ENCODE results near the gene UBQLN1. TPM values are rescaled to one million over a fixed set of nuclear protein-coding genes. Genes with fewer than 3 reads are reported as not detected.

Gene UBQLN1
- total RNA-seq, 1 experiment from 2014 or later, result 56.3 TPM

DNA sequence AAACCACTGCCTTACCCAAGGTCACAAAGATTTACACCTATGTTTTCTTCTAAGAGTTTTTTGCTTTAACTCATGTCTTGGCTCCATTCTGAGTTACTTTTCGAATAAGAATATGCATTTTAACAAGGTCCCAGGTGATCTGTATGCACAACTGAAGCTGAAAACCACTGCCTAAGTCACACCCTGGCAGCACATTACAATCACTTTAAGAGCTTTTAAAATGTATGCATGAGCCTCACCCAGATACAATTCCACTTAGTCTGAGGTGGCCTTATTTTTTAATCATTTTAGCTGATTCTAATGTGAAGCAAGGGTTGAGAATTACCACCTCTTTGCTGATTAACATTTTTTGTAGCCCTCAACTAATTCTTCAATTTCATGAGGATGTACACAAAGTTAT is 55.3 kb downstream of the UBQLN1 start:
- intact Hi-C loops (cut with micrococcal nuclease; ENCODE audit: unreplicated experiment), result no loop called here
- no TSS peak for BruUV-seq (replicated peaks)
- H3K27me3 ChIP-seq (replicated peaks; ENCODE audit: control insufficient read depth, insufficient read depth, low read length), result no peaks in the 10 kb centered on the region
- no peaks in the 10 kb centered on the region for H3K36me3 ChIP-seq (ENCODE audit: control insufficient read depth, insufficient read depth, low read length)
- DNase-seq, result no peak
- TF ChIP-seq, protein P1, sequence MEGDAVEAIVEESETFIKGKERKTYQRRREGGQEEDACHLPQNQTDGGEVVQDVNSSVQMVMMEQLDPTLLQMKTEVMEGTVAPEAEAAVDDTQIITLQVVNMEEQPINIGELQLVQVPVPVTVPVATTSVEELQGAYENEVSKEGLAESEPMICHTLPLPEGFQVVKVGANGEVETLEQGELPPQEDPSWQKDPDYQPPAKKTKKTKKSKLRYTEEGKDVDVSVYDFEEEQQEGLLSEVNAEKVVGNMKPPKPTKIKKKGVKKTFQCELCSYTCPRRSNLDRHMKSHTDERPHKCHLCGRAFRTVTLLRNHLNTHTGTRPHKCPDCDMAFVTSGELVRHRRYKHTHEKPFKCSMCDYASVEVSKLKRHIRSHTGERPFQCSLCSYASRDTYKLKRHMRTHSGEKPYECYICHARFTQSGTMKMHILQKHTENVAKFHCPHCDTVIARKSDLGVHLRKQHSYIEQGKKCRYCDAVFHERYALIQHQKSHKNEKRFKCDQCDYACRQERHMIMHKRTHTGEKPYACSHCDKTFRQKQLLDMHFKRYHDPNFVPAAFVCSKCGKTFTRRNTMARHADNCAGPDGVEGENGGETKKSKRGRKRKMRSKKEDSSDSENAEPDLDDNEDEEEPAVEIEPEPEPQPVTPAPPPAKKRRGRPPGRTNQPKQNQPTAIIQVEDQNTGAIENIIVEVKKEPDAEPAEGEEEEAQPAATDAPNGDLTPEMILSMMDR (IDR thresholded peaks at IDR 0.05; ENCODE audit: insufficient read depth in 1 of 2, low read depth in 1 of 2, low read length in 1 of 2, severe bottlenecking in 1 of 2, unreplicated experiment in 1 of 2), result no peak
- no peak overlapping the region for H3K27ac Mint-ChIP-seq (ENCODE audit: unreplicated experiment)
- H3K9me3 ChIP-seq, result no peaks in the 10 kb centered on the region
- H3K4me3 ChIP-seq (ENCODE audit: low read depth, low read length), result no peak overlapping the region
- H3K36me3 Mint-ChIP-seq (ENCODE audit: insufficient read depth, unreplicated experiment), result peaks cover 27% of the 10 kb centered on the region
- no peaks in the 10 kb centered on the region for H3K4me1 ChIP-seq
- no peaks in the 10 kb centered on the region for H3K27me3 Mint-ChIP-seq (ENCODE audit: insufficient read depth, unreplicated experiment)
- CTCF ChIA-PET, result no interaction called here
- H3K4me3 Mint-ChIP-seq (ENCODE audit: unreplicated experiment), result no peak overlapping the region
- no peaks in the 10 kb centered on the region for H3K4me1 Mint-ChIP-seq (ENCODE audit: low read depth, unreplicated experiment)
- POLR2A ChIA-PET, result no interaction called here
- H3K9me3 Mint-ChIP-seq (ENCODE audit: unreplicated experiment), result no peaks in the 10 kb centered on the region

DNA sequence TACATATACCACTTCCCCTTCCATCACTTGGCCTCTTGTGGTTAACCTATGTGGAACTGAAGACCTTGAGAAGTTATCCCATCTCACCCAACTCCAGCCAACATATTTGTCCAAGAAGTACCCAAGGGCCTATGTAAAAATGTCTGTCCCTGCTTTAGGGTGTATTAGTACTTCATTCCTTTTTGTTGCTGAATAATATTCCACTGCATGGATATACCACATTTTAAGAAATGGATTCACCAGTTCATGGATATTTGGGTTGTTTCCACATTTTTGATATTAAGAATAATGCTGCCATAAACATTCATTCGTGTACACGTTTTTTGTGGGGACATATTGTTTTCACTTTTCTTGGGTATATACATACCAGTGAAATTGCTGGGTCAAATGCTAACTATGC is 56.2 kb downstream of the UBQLN1 start:
- TF ChIP-seq, protein P1 (IDR thresholded peaks at IDR 0.05; ENCODE audit: insufficient read depth in 1 of 2, low read depth in 1 of 2, low read length in 1 of 2, severe bottlenecking in 1 of 2, unreplicated experiment in 1 of 2), result no peak
- no peak overlapping the region for H3K4me3 Mint-ChIP-seq (ENCODE audit: unreplicated experiment)
- peaks cover 28% of the 10 kb centered on the region for H3K36me3 Mint-ChIP-seq (ENCODE audit: insufficient read depth, unreplicated experiment)
- H3K9me3 Mint-ChIP-seq (ENCODE audit: unreplicated experiment), result no peaks in the 10 kb centered on the region
- BruUV-seq (replicated peaks), result no TSS peak
- Histone ChIP-seq H3K4me3 (ENCODE audit: low read depth, low read length) (no peak overlapping the region), H3K36me3 (ENCODE audit: control insufficient read depth, insufficient read depth, low read length) (no peaks in the 10 kb centered on the region), H3K4me1 (no peaks in the 10 kb centered on the region), H3K27me3 (replicated peaks; ENCODE audit: control insufficient read depth, insufficient read depth, low read length) (no peaks in the 10 kb centered on the region), H3K9me3 (no peaks in the 10 kb centered on the region)
- no peaks in the 10 kb centered on the region for H3K27me3 Mint-ChIP-seq (ENCODE audit: insufficient read depth, unreplicated experiment)
- intact Hi-C loops (cut with micrococcal nuclease; ENCODE audit: unreplicated experiment), result no loop called here
- POLR2A ChIA-PET, result no interaction called here
- no peak overlapping the region for H3K27ac Mint-ChIP-seq (ENCODE audit: unreplicated experiment)
- CTCF ChIA-PET, result no interaction called here
- no peaks in the 10 kb centered on the region for H3K4me1 Mint-ChIP-seq (ENCODE audit: low read depth, unreplicated experiment)
- no peak for DNase-seq

DNA sequence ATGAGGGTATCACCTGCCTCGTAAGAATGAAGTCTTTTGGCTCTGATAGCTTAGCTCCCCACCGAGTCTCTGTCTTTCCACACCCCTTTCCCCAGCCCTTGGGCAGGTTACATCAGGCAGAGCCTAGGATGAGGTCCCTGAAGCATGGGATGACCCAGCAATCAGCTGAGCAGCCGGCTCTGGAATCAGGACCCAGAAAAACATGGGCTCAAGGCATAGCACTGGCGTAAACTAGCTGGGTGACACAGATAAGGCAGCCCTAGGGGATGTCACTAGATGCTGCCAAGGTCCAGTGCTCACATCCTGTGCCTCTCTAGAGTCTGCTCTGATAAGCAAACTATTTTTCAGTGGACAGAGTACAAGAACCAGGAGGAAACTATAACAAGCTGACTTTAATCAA is 58.2 kb downstream of the UBQLN1 start:
- ChIA-PET CTCF (interaction anchor here (1.0 to 1.4 kb wide), 2 partner anchors 29 to 451 kb away, joined by 3 to 15 read pairs; no protein-coding TSS in a partner anchor), POLR2A (no interaction called here)
- Histone ChIP-seq H3K9me3 (no peaks in the 10 kb centered on the region), H3K27me3 (replicated peaks; ENCODE audit: control insufficient read depth, insufficient read depth, low read length) (no peaks in the 10 kb centered on the region), H3K4me1 (no peaks in the 10 kb centered on the region), H3K36me3 (ENCODE audit: control insufficient read depth, insufficient read depth, low read length) (no peaks in the 10 kb centered on the region), H3K4me3 (ENCODE audit: low read depth, low read length) (no peak overlapping the region)
- BruUV-seq (replicated peaks), result no TSS peak
- Mint-ChIP-seq H3K27ac (ENCODE audit: unreplicated experiment) (no peak overlapping the region), H3K36me3 (ENCODE audit: insufficient read depth, unreplicated experiment) (peaks cover 23% of the 10 kb centered on the region), H3K4me3 (ENCODE audit: unreplicated experiment) (no peak overlapping the region), H3K27me3 (ENCODE audit: insufficient read depth, unreplicated experiment) (no peaks in the 10 kb centered on the region), H3K4me1 (ENCODE audit: low read depth, unreplicated experiment) (no peaks in the 10 kb centered on the region), H3K9me3 (ENCODE audit: unreplicated experiment) (no peaks in the 10 kb centered on the region)
- TF ChIP-seq, protein P1 (IDR thresholded peaks at IDR 0.05; ENCODE audit: insufficient read depth in 1 of 2, low read depth in 1 of 2, low read length in 1 of 2, severe bottlenecking in 1 of 2, unreplicated experiment in 1 of 2), result no peak
- intact Hi-C loops (cut with micrococcal nuclease; ENCODE audit: unreplicated experiment), result loop anchor here (1.0 to 5.0 kb wide), 4 partner anchors 28 to 66 kb away; partner anchors contain the start of gene UBQLN1
- DNase-seq, result no peak

Data from Caco-2 (cell line).